ENCODE measurements around the gene TBC1D32.
"Not testable (repeated sequence)": the region's sequence is repeated elsewhere in the genome, so short reads cannot be mapped to it uniquely, and the experiment has no call there.

Gene TBC1D32

DNA sequence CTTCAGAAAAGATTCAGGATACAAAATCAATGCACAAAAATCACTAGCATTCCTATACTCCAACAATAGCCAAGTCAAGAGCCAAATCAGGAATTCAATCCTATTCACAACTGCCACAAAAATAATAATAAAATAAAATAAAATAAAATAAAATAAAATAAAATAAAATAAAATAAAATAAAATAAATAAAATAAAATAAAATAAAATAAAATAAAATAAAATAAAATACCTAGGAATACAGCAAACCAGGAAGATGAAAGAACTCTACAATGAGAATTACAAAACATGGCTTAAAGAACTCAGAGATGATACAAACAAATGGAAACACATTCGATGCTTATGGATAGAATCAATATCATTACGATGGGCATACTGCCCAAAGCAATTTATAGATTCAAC, 120.9 kb downstream of the TBC1D32 start:
- FAIRE-seq, result not testable (repeated sequence)

DNA sequence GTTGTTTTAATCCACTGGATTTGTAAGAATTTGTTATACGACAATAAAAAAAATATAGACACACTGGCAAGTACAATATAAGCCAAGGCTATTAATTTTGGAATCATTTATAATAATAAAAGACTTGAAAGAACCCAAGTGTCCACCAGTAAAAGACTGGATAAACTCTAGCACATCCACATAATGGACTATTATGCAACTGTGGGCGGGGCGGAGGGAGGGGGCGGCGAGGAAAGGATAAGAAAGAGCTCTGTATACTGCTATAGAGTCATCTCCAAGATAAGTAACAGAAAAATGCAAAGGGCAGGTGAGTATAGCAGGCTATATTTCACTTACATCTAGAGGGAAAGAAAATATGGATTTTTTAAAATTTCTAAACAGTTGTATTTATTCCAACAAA, 123.3 kb downstream of the TBC1D32 start:
- FAIRE-seq, result no peak

- no peak for FAIRE-seq
These were observed 128.7 kb downstream of the TBC1D32 start for GRCh38 chr6:121205569-121205968.

- FAIRE-seq, result no peak
These were observed 133.2 kb downstream of the TBC1D32 start for GRCh38 chr6:121201105-121201504.

DNA sequence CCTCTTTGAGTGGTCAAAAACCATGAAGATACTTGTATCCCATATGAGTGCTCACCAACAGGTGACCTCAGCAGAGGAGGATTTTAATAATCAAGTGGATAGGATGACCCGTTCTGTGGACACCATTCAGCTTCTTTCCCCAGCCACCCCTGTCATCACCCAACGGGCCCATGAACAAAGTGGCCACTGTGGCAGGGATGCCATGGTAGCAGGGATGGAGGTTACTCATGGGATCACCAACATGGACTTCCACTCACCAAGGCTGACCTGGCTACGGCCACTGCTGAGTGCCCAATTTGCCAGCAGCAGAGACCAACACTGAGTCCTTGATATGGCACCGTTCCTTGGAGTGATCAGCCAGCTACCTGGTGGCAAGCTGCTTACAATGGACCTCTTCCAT, 138.2 kb downstream of the TBC1D32 start:
- not testable (repeated sequence) for FAIRE-seq

GRCh38 chr6:121190122-121190521, 144.2 kb downstream of the TBC1D32 start:
- no peak for FAIRE-seq

DNA sequence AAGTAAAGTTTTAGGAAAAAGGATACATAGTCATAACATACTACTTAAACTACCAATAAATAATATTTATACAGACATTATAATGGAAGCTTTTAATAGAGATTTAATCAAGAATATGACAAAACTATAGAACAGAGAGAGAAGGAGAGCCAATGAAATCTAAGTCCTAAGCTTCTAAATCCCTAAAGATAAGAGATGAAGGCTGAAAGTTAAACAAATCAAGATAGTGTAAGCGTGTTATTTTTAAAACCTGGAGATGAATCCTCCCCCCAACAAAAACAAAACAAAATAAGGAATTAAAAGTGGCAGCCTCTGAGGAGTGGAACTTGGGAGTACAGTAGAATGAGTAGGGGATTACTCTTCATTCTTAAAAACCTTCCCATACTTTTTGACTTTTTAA, 145.9 kb downstream of the TBC1D32 start:
- no peak for FAIRE-seq

GRCh38 chr6:121187833-121188200, 146.5 kb downstream of the TBC1D32 start:
- FAIRE-seq, result peak; percentile 14

- FAIRE-seq, result no peak
These were observed 147.0 kb downstream of the TBC1D32 start for GRCh38 chr6:121187200-121187832.

GRCh38 chr6:121183742-121184141, 150.5 kb downstream of the TBC1D32 start:
- FAIRE-seq, result peak; percentile 14

DNA sequence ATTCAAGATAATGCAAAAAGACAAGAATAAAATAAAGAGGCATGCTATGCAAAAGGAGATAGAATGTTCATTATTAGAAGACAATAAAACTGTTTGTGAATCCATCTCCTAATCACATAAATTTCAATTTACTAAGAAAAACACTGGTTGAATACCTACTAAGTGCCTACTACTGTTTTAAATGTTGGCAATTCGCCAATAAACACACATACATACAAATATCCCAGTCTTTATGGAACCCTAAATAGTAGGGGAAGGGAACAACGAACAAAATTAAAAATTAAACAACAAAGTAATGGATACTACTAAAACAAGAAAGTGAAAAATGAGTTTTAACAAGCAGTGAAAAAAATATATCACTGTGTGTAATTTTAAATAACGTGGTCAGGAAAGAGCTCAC, 158.5 kb downstream of the TBC1D32 start:
- no peak for FAIRE-seq

DNA sequence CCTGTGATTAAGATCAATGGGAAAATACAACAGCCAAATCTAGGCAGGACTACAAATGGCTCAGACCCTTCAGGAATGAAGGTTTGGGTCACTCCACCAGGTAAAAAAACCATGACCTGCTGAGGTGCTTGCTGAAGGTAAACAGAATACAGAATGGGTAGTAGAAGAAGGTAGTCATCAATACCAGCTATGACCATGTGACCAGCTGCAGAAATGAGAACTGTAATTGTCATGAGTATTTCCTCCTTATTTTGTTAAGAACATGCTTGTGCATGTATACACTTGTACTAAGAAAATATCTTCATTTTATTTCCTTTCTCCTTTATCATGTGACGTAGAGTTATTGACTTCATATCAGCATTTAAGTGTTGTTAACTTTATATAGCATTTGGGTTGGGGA, 161.8 kb downstream of the TBC1D32 start:
- not testable (repeated sequence) for FAIRE-seq

- FAIRE-seq, result no peak
These were observed 162.4 kb downstream of the TBC1D32 start for GRCh38 chr6:121171879-121172278.

GRCh38 chr6:121161886-121162285, 172.4 kb downstream of the TBC1D32 start:
- FAIRE-seq, result no peak

- FAIRE-seq, result no peak
These were observed 174.0 kb downstream of the TBC1D32 start for GRCh38 chr6:121160276-121160675.

- no peak for FAIRE-seq
These were observed 175.4 kb downstream of the TBC1D32 start for GRCh38 chr6:121158891-121159290.

GRCh38 chr6:121158438-121158837, 175.8 kb downstream of the TBC1D32 start:
- FAIRE-seq, result no peak

DNA sequence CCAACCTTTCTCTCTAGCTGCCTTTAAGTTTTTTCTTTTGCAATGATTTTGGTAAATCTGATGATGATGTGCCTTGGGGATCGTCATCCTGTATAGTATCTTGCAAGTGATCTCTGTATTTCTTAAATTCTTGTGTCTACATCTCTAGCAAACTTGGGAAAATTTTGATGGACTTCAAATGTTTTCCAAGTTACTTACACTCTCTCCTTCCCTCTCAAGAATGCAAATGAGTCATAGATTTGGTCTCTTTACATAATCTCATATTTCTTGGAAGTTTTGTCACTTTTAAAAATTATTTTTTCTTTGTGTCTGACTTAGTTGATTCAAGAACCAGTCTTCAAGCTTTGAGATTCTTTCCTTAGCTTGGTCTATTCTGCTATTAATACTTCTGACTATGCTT, 176.4 kb downstream of the TBC1D32 start:
- no peak for FAIRE-seq

GRCh38 chr6:121143476-121143875, 190.8 kb downstream of the TBC1D32 start:
- FAIRE-seq, result no peak

DNA sequence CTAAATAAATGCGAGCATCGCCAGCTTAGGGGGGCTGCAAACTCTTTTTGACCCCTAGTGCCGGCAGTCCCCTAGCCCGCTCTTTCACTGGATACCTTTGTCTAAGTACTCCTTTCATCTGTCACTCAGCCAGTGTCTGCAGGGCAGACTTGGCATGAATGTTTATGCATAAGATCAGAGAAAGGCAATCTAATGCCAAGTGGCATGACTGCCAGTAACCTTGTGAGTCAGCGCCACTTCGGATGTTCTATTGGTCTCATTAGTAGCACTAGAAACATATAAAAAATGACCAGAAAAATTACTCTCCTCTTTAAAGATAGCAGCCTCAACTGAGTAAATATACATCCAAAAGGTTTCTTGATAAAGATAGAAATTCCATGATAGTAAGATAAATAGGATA, 192.2 kb downstream of the TBC1D32 start:
- no peak for FAIRE-seq

DNA sequence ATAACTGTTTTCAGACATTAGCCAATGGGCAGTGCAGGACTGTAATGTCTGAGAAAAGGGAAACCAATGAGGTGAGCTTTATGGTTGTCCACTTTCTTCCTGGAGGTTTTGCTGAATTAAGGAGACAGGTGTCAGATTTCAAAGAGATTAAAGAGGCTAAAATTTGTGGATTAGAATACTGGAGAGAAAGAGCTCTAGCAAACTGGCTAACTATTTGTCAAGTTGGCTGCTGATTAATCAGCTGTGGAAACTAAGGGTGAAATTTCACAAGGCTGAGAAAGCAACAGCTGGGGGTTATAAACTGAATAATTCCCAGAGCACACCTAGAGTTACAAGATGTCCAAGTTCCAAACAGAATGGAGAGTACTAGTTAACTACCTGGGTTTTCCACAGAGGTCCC, 198.9 kb downstream of the TBC1D32 start:
- FAIRE-seq, result no peak

DNA sequence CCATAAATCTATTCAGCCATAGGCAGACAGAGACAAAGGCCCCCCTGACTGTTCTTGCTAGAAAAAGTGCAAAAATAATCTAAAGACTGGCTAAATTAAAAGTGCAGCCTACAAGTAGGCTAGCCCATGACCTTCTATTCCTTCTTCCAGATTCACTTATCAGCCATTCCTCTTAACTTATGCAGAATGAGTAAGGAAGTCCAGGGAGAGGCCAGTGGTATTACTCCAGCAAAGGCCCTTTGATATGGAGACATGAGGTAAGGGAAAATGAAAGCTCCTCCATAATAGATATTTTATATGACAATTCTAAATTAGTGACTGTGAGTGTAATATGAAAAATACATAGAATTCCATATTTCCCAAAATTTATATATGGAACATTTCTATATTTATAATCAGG, 199.4 kb downstream of the TBC1D32 start:
- no peak for FAIRE-seq

GRCh38 chr6:121124600-121124999, 209.7 kb downstream of the TBC1D32 start:
- FAIRE-seq, result no peak

DNA sequence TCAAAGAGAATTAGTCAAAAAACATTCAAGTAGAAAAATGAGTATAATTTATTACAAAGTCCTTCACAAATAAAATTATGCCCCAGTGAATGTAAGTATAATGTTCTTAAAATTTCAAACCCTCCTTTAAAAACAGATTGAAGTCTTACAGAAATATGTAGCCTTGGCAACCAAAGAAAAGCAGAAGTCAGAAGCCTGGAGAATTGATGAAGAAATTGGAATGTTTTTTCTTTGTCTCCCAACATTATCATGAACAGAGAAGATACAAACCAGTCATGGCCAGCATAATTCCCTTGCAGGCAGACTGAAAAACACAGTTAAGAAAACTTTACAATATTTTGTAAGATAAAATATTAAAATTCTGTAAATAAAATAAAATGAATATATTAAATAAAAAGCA, 221.9 kb downstream of the TBC1D32 start:
- FAIRE-seq, result peak; percentile 21

GRCh38 chr6:121110733-121111132, 223.5 kb downstream of the TBC1D32 start:
- FAIRE-seq, result no peak

Data from colon (tissue), 2 donors.